Activated naive CD4-positive, alpha-beta T cell treated with anti-CD3 and anti-CD28 coated beads, Interleukin-2, amount 10 ng/mL, durations not matched to agents 5 hours and 36 hours (primary cell): ENCODE measurements around the gene CDKN2AIP. TPM values are rescaled to one million over a fixed set of nuclear protein-coding genes. Genes with fewer than 3 reads are reported as not detected.

ENCODE experiments used
- total RNA-seq, 2 experiments: library from RNA; stranded (reverse); gene quantifications; one replicate each; pipeline ENCODE4 v1.2.3, GENCODE V29; 2021

Gene CDKN2AIP
- total RNA-seq: 10 to 100 TPM; 27.7 to 29.7 TPM

GRCh38 chr4:183444214-183445096 is at the start of gene CDKN2AIP:
TSS of gene CDKN2AIP (plus strand) at chr4:183444636. CDS start at chr4:183444798, 162 bp downstream.

Other genes starting within 250 kb of the CDKN2AIP start
- gene CLDN22, start 124.4 kb upstream of the CDKN2AIP start, total RNA-seq: not detected
- gene CLDN24, start 122.2 kb upstream of the CDKN2AIP start, total RNA-seq: not detected
- 10 to 100 TPM; 11.7 to 14.9 TPM for gene ING2, start 60.4 kb downstream of the CDKN2AIP start, total RNA-seq
- 10 to 100 TPM; 11.1 to 12.0 TPM for gene RWDD4, start 214.5 kb downstream of the CDKN2AIP start, total RNA-seq
- gene TRAPPC11, start 214.7 kb downstream of the CDKN2AIP start, total RNA-seq: 10 to 100 TPM; 28.4 to 30.2 TPM